SKM-1 (cell line): ENCODE data around the gene ZNF785.
"Not testable (repeated sequence)": the region's sequence is repeated elsewhere in the genome, so short reads cannot be mapped to it uniquely, and the experiment has no call there.

Experiments used
- DNase-seq: peaks from one replicate; lab custom pipeline; 2025; ENCODE audit not compliant: unreplicated experiment; lab: John Stamatoyannopoulos, UW

The ZNF785 gene

GRCh38 chr16:30602616-30603277 lies 17.2 kb upstream of the ZNF785 start:
- no peak for DNase-seq

GRCh38 chr16:30601966-30602365 lies 16.5 kb upstream of the ZNF785 start:
- peak; percentile 13 for DNase-seq

- no peak for DNase-seq
These were observed 15.4 kb upstream of the ZNF785 start for GRCh38 chr16:30600929-30601328.

GRCh38 chr16:30600215-30600614 lies 14.7 kb upstream of the ZNF785 start:
- no peak for DNase-seq

- no peak for DNase-seq
These were observed 7.4 kb upstream of the ZNF785 start for GRCh38 chr16:30592871-30593270.

GRCh38 chr16:30590869-30591268 lies 5.4 kb upstream of the ZNF785 start:
- DNase-seq: not testable (repeated sequence)

GRCh38 chr16:30589582-30589981 lies 4.1 kb upstream of the ZNF785 start:
- DNase-seq: not testable (repeated sequence)

- no peak for DNase-seq
These were observed 3.2 kb upstream of the ZNF785 start for GRCh38 chr16:30588651-30589050.

GRCh38 chr16:30585022-30585399 lies 486 bp downstream of the ZNF785 start:
- DNase-seq: no peak

GRCh38 chr16:30582611-30583340 lies 2.7 kb downstream of the ZNF785 start:
- DNase-seq: no peak

- no peak for DNase-seq
These were observed 4.0 kb downstream of the ZNF785 start for GRCh38 chr16:30581457-30581856.

GRCh38 chr16:30574678-30575077 lies 10.8 kb downstream of the ZNF785 start:
- DNase-seq: no peak

- peak; percentile 97 for DNase-seq
These were observed 13.8 kb downstream of the ZNF785 start, which contains the start of gene ZNF688 for GRCh38 chr16:30571445-30572322. Gene ZNF688, minus strand, starts transcription at chr16:30571714. Its CDS starts 85 bp downstream, at chr16:30571629.

- no peak for DNase-seq
These were observed 14.7 kb downstream of the ZNF785 start for GRCh38 chr16:30570636-30571444.

GRCh38 chr16:30569746-30570635 lies 15.5 kb downstream of the ZNF785 start:
- DNase-seq: no peak

GRCh38 chr16:30569281-30569680 lies 16.2 kb downstream of the ZNF785 start:
- no peak for DNase-seq

GRCh38 chr16:30567991-30568638 lies 17.4 kb downstream of the ZNF785 start:
- DNase-seq: peak; percentile 21

- no peak for DNase-seq
These were observed 18.1 kb downstream of the ZNF785 start for GRCh38 chr16:30567160-30567990.
